ENCODE results near the gene PTPRN2.

Gene PTPRN2

GRCh38 chr7:157990881-157991250 is 596.8 kb downstream of the PTPRN2 start:
- TF ChIP-seq CTCF (IDR thresholded peaks at IDR 0.05) (no peak), ZFX (IDR thresholded peaks at IDR 0.05; ENCODE audit: borderline replicate concordance) (no peak)

GRCh38 chr7:157990226-157990880 is 597.3 kb downstream of the PTPRN2 start:
- no peak for TF ChIP-seq CTCF (IDR thresholded peaks at IDR 0.05)
- no peak overlapping the region for H3K27ac ChIP-seq

More at GRCh38 chr7:157990881-157991250, 596.8 kb downstream of the PTPRN2 start:
- no peak overlapping the region for H3K27ac ChIP-seq

- TF ChIP-seq CTCF (IDR thresholded peaks at IDR 0.05) (no peak), ZFX (IDR thresholded peaks at IDR 0.05; ENCODE audit: borderline replicate concordance) (no peak)
Measured at GRCh38 chr7:157989589-157989988, 598.0 kb downstream of the PTPRN2 start.

GRCh38 chr7:157987906-157988305 is 599.7 kb downstream of the PTPRN2 start:
- TF ChIP-seq ZFX (IDR thresholded peaks at IDR 0.05; ENCODE audit: borderline replicate concordance) (no peak), CTCF (IDR thresholded peaks at IDR 0.05) (no peak)
- no peak overlapping the region for H3K27ac ChIP-seq

More at GRCh38 chr7:157989589-157989988, 598.0 kb downstream of the PTPRN2 start:
- H3K27ac ChIP-seq = no peak overlapping the region

- TF ChIP-seq CTCF (IDR thresholded peaks at IDR 0.05) (no peak), ZFX (IDR thresholded peaks at IDR 0.05; ENCODE audit: borderline replicate concordance) (no peak)
- no peak overlapping the region for H3K27ac ChIP-seq
Measured at GRCh38 chr7:157986051-157986450, 601.6 kb downstream of the PTPRN2 start.

GRCh38 chr7:157985636-157986035 is 602.0 kb downstream of the PTPRN2 start:
- TF ChIP-seq CTCF (IDR thresholded peaks at IDR 0.05) = no peak
- no peak overlapping the region for H3K27ac ChIP-seq

GRCh38 chr7:157984423-157985163 is 603.0 kb downstream of the PTPRN2 start:
- no peak overlapping the region for H3K27ac ChIP-seq
- no peak for TF ChIP-seq CTCF (IDR thresholded peaks at IDR 0.05)
